Bronchial epithelial cell (primary cell): ENCODE measurements around the gene ANO1. TPM values are rescaled to one million over a fixed set of nuclear protein-coding genes. Genes with fewer than 3 reads are reported as not detected.

Experiments
- DNase-seq: peaks from one replicate; pipeline ENCODE4 v3.0.0-alpha.2; 2010; ENCODE audit warnings: low read depth
- FAIRE-seq: peaks from 2 replicates; lab custom pipeline; 2011; peaks lifted over from hg19 to GRCh38; lab: Jason Lieb, UNC
- H3K27me3 ChIP-seq: 2 replicates; pipeline ENCODE4 v1.5.1; 2011; ENCODE audit warnings: low read length; ENCODE audit not compliant: control insufficient read depth, insufficient read depth
- H3K36me3 ChIP-seq: 2 replicates; pipeline ENCODE4 v1.5.1; 2011; ENCODE audit warnings: low read length; ENCODE audit not compliant: control insufficient read depth, insufficient read depth
- H3K4me3 ChIP-seq: 2 replicates; pipeline ENCODE4 v1.5.1; 2011; ENCODE audit warnings: mild to moderate bottlenecking, low read depth, low read length, control low read depth
- total RNA-seq: library from RNA; depleted of rRNA; stranded (reverse); fragments of >200 nt; gene quantifications from 2 replicates; pipeline ENCODE4 v1.2.1, GENCODE V29; 2014
- TF ChIP-seq, protein P1 (sequence below): IDR thresholded peaks from 2 replicates; pipeline ENCODE4 v1.5.1; 2011; ENCODE audit warnings: mild to moderate bottlenecking, moderate library complexity, low read length, control low read depth, inconsistent platforms; ENCODE audit not compliant: insufficient read depth, severe bottlenecking

ANO1 gene
- total RNA-seq, 1 donor from 2014 or later: 1.3 TPM

DNA sequence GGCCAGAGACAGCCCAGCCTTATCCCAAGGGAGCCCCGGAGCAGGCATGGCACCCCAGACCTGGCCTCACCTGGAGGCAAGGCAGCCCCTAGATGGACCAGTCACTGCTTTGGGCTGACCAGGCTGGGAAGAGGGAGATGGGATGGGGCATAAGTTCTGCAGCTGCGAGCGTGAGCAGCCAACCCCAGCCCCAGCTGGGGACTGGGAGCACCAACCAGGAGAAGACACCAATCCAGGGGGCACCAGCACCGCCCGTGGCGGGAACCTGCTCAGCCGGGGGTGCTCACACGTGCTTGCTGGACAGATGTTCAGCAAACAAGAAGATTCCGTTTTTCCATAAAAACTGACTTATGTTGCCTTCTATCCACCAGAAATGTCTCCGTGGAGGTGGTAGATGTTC is 108.8 kb downstream of the ANO1 start:
- TF ChIP-seq, protein P1, sequence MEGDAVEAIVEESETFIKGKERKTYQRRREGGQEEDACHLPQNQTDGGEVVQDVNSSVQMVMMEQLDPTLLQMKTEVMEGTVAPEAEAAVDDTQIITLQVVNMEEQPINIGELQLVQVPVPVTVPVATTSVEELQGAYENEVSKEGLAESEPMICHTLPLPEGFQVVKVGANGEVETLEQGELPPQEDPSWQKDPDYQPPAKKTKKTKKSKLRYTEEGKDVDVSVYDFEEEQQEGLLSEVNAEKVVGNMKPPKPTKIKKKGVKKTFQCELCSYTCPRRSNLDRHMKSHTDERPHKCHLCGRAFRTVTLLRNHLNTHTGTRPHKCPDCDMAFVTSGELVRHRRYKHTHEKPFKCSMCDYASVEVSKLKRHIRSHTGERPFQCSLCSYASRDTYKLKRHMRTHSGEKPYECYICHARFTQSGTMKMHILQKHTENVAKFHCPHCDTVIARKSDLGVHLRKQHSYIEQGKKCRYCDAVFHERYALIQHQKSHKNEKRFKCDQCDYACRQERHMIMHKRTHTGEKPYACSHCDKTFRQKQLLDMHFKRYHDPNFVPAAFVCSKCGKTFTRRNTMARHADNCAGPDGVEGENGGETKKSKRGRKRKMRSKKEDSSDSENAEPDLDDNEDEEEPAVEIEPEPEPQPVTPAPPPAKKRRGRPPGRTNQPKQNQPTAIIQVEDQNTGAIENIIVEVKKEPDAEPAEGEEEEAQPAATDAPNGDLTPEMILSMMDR: no peak
- FAIRE-seq (no peak), DNase-seq (no peak)
- Histone ChIP-seq H3K4me3 (no peak overlapping the region), H3K36me3 (no peaks in the 10 kb centered on the region), H3K27me3 (no peaks in the 10 kb centered on the region)

DNA sequence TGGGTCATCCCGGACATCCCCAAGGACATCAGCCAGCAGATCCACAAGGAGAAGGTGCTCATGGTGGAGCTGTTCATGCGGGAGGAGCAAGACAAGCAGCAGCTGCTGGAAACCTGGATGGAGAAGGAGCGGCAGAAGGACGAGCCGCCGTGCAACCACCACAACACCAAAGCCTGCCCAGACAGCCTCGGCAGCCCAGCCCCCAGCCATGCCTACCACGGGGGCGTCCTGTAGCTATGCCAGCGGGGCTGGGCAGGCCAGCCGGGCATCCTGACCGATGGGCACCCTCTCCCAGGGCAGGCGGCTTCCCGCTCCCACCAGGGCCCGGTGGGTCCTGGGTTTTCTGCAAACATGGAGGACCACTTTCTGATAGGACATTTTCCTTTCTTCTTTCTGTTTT is 109.7 kb downstream of the ANO1 start:
- DNase-seq (no peak), FAIRE-seq (no peak)
- TF ChIP-seq, protein P1: no peak
- H3K27me3 ChIP-seq: no peaks in the 10 kb centered on the region
- H3K4me3 ChIP-seq: no peak overlapping the region
- no peaks in the 10 kb centered on the region for H3K36me3 ChIP-seq

DNA sequence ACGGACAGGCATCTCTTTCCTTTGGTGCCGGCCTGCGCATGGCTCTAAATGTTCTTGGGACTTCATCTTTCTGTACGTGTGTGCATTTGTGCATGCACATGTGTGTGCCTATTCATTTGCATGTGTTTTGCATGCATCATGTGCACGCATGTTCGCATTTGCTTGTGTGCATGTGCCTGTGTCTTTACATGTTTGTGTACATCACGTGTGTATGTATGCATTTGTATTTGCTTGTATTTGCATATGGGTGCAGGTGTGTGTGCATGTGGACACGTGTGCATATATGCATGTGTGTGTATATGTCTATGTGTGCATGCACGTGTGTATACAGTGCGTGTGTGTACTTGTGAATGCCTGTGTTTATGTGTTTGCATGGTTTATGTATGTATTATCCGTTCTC is 111.5 kb downstream of the ANO1 start:
- no peak overlapping the region for H3K4me3 ChIP-seq
- no peaks in the 10 kb centered on the region for H3K27me3 ChIP-seq
- peak; percentile 7 for FAIRE-seq
- TF ChIP-seq, protein P1: no peak
- no peak for DNase-seq
- H3K36me3 ChIP-seq: no peaks in the 10 kb centered on the region

DNA sequence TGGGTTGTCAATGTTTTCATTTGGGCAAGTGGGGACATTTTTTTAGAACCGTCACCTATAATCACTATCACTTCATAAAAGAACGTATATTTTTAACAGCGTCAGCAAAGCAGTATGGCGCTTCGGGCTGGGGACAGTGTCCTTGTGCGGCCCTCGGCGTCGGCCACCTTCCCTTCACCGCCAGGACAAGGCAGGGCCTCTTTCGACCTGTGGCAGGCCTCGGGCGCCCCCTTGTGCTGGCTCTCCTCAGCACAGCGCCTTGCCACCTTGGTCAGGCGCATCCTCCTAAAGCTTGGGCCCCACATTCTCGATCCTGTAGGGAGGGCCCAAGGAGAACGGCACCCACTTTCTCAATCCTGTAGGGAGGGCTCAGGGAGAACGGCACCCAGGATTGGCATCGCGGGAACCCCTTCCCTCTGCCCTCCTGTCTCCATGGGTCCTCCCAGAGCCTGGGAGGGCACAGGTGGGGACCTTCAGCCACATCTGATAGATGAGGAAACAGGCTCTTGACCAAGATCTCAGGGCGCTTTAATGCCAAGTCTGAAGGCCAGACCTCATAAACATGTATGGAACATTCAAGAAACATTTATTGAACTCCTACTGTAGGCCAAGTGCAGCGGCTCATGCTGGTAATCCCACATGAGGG is 113.5 kb downstream of the ANO1 start:
- no peak overlapping the region for H3K4me3 ChIP-seq
- FAIRE-seq (no peak), DNase-seq (peak; percentile 26)
- H3K27me3 ChIP-seq: no peaks in the 10 kb centered on the region
- H3K36me3 ChIP-seq: no peaks in the 10 kb centered on the region
- TF ChIP-seq, protein P1: peak; percentile 98

DNA sequence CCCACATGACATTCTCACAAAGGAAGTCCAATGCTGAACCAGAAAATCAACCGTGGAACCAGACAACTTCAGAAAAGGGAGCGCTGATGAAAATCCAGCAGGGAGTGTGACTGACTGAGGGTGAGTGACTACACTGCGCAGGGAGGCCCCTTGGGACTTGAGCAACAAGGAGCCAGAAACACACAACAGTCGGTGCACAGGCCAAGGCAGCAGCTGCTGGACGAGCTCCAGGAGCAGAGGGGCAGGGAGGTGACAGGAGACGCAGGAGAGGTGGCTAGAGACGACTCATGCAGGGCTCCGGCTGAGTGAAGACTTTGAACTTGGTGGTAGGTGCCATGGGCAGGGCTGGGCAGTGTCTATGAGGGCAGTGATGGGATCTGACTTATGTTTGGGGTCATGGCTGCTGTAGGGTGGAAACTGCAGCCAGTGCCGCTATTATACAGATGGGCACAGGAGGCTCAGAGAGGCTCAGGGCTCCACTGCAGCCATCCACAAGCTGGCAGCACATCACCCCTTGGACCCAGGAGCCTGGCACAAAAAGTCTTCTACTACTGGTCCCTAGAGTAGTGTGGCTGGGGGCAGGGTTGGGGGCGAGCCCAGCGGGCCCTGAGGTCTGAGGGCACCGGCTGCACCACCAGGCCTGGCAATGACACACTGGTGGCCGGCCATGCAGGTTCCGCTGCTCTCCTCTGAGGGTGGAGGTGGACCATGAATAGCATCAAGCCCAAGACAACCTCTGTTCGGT is 114.7 kb downstream of the ANO1 start:
- Histone ChIP-seq H3K4me3 (no peak overlapping the region), H3K36me3 (no peaks in the 10 kb centered on the region), H3K27me3 (no peaks in the 10 kb centered on the region)
- TF ChIP-seq, protein P1: no peak
- DNase-seq (no peak), FAIRE-seq (no peak)
